HG03060 (cell line): ENCODE data around the gene FOXP1.
"Not testable (repeated sequence)": the region's sequence is repeated elsewhere in the genome, so short reads cannot be mapped to it uniquely, and the experiment has no call there.

Experiments used
- ATAC-seq: cut with Tn5 transposase; IDR thresholded peaks from one replicate; pipeline ENCODE4 v1.9.1; 2021; ENCODE audit warnings: low read depth, moderate number of reproducible peaks; ENCODE audit not compliant: unreplicated experiment

The FOXP1 gene

DNA sequence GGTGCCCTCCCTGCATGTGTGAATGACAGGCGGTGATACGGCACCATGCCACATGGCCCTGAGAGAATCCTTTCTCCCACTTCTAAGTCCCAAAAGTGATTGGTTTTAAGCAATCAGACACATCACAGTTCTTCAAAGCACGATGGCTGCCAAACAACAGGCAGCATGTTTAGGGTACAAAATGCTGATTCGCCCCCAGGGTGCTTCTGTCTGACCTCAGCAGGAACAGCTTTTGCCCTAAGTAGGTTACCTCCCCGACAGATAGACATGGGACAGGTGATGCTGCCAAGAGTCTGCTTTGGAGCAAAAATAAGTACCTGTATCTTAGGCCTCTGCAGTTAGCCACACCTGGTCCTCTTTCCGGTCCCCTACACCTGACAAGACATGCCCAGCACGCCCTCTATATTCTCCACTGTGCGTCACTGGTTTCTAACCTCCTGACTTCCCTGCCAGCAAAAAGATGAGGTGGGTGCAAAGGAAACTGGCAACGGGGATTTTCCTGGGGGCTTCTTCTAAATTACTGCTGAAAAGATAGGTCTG is 549.8 kb downstream of the FOXP1 start:
- no peak for ATAC-seq

DNA sequence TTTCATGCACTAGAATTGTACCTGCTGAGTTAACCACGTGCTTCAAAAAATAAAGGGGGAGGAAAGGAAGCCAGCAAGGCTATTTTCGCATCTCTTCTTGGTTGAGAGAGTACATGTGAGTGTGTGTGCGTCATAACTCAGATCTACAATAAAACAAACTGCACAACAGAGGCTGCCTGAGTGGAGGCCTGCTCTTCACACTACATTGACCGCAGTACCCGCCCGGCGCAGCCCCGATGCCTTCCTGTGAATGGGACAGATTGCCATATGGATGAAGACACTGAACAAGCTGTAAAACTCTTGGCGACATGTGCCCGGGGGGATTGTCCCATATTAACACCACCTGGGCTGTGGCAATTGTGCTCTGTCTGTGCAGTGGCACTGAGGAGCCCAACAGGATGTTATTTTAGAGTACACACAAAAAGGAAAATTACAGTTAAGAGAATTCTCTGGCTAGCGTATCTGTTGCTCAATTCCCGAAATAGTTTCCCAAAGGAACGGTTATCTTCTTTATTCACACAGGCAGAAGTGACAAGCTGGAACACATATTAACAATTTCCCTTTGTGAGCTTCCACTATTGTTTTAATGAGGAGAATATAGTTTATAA is 551.5 kb downstream of the FOXP1 start:
- no peak for ATAC-seq

DNA sequence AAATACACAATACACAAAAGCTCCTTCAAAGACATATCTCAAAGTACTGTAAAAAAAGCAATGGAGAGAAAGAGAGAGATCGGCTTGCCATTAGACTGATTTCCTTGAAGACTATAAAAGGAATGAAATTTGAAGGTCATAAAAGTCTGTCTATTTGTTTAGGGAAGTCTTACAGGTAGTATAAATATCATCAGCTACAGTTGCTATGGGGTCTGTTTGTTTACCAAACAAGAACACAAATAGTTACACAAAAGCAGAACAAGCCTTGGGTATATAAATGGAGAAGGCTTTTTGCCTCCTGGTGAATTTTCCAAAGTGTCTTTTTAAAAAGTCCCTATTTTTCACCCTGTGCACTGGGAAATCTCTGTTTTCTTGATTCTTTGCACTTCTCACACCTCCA is 552.3 kb downstream of the FOXP1 start:
- no peak for ATAC-seq

DNA sequence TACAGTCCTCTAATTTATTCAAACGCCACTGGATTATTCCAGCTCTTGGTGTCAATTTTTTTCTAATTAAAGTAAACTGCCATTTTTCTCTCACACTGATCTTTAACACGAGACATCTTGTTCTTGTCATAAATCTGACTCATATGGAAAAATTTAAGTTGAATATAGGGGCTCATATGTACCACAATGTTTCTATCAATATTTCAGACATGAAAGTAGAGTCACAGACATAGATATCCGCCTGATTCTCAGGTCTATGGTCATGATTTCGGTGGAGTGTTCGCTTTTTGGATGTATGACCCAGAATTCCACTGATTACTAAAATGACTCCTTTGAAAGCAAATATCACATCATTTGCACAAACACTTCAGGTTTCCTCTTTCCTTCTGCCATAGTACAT is 552.8 kb downstream of the FOXP1 start:
- ATAC-seq, result no peak

DNA sequence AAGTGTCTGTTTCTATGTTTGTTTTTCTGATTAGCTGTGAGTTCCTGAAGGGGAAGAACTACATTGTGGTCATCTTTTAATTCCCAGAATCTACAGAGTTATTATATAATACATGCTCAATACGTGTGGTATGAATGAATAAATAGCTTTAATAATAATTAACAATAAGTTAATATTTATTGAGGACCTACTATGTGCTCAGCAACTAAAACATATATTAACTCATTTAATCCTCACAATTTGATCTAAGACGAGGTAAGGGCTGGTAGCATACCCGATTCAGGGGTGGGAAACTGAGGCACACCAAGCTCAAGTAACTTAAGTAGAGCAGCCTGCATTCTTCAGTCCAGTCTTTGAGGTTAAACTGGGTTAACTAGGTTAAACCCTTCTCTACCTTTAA is 553.8 kb downstream of the FOXP1 start:
- no peak for ATAC-seq

DNA sequence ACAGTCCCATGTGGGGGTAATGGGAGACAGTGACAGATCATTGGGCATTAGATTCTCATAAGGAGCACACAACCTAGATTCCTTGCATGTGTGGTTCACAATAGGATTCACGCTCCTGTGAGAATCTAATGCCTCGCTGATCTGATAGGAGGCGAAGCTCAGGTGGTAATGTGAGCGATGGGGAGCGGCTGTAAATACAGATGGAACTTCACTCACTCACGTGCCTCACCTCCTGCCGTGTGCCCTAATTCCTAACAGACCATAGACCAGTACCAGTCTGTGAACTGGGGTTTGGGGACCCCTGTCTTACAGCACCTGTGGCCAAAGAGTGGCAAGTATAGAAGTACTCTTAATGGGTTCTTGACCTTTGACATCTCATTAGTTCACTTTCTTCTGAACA is 554.7 kb downstream of the FOXP1 start:
- no peak for ATAC-seq

DNA sequence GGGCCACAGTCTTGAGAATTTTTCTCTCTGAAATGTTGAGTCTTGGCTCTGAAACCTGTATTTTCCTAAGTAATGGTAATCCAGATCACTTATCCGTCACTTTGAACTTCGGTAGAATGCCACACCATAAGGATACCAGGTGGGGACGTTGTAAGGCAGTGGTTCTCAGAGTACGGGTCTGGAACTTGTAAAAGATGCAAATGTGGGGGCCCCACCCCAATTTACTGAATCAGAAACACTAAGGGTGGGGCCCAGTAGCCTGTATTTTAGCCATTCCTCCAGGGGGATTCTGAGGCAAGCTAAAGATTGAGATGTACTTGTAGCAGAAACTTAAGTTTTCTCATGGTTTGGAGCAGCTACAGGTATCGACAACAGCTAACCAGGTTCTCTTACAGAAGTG is 555.3 kb downstream of the FOXP1 start:
- no peak for ATAC-seq

GRCh38 chr3:71026634-71027578 is 556.6 kb downstream of the FOXP1 start:
- ATAC-seq, result no peak

DNA sequence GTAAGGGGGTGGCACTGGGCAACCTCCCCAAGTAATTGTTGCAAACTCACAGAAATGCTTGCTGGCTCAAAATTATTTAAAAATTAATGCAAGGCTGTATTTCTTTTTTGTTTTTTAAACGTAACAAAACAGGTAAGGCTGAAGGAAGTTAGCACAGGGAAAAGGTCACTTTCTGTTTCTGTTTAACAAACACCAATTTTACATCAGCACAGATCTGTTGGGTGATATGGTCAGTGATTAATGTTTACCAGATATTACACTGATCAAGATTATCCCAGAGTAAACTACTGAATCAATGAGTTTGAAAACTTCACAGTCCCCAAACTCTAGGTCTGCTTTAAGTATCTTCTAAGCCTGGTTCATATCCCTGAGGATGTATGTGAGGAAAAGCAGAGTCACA is 558.0 kb downstream of the FOXP1 start:
- ATAC-seq, result no peak

DNA sequence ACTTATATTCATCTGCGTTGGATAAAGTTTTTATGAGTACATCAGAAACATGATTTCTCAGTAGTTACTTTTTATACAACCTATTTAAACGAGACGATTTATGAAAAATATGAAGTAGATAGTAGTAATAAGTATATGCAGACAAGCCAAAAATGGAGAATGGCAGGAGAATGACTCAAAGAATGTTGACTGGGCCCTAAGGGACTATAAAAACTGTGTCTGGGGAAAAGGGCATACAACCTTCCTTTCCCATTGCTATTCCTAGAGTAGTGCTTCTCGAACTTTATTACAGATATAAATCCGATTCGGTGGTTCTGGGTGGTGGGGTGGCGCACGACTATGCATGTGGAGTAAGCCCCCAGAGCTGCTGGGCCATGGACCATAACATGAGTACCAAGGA is 558.5 kb downstream of the FOXP1 start:
- no peak for ATAC-seq

GRCh38 chr3:71022551-71023335 is 560.8 kb downstream of the FOXP1 start:
- ATAC-seq, result no peak

DNA sequence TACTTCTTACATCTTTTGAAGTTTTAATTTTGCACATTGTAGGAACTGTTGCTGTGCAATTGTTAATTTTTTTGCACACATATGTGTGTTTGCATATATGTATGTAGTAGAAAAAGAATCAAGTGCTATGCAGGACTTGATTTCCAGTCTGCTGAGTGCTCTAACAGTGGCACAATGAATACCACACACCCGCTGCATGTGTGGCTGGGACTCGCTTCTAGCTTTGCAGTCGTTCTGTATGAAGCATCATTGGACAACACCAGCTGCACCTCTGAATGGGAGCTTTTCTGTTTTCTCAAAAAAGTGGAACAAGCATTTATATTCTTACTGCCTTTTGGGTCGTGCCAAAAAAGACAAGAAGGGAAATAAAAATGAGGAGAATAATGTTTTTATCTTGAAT is 564.7 kb downstream of the FOXP1 start:
- no peak for ATAC-seq

- ATAC-seq, result no peak
These were observed 567.2 kb downstream of the FOXP1 start for GRCh38 chr3:71016178-71016845.

- ATAC-seq, result not testable (repeated sequence)
These were observed 568.9 kb downstream of the FOXP1 start for GRCh38 chr3:71014616-71015015.

GRCh38 chr3:71012971-71013370 is 570.6 kb downstream of the FOXP1 start:
- ATAC-seq, result no peak

DNA sequence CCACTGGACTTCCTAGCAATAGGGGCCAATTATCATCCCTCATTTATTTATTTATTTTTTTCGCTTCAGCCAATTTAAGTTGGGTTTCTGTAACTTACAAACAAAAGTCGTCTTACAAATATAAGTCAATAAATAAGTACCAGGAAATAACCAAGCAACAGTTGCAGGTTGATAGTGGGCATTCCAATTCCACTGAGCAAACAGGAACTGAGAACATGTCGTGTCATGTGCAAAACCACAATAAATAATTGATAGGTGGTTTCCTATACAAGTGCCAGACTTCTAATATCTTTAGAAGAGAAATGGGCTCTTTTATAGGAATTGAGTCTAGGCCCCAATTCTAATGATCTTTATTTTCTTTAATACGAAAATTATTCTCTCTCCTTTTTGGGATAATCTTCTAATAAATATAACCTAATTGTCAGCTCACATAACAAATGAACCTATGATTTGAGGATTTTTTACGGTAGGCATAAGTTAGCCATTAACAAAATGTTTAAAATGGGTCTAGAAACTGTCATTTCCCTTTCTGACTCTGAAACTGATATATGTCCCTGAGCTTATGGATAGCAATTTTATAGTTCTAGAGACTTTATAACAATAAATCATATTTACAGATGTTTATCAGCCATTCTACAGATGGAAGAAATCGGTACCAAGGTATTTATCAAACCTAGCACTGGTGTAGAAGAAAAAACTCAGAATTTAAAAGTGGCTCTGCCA is 571.8 kb downstream of the FOXP1 start:
- ATAC-seq, result peak; percentile 57

DNA sequence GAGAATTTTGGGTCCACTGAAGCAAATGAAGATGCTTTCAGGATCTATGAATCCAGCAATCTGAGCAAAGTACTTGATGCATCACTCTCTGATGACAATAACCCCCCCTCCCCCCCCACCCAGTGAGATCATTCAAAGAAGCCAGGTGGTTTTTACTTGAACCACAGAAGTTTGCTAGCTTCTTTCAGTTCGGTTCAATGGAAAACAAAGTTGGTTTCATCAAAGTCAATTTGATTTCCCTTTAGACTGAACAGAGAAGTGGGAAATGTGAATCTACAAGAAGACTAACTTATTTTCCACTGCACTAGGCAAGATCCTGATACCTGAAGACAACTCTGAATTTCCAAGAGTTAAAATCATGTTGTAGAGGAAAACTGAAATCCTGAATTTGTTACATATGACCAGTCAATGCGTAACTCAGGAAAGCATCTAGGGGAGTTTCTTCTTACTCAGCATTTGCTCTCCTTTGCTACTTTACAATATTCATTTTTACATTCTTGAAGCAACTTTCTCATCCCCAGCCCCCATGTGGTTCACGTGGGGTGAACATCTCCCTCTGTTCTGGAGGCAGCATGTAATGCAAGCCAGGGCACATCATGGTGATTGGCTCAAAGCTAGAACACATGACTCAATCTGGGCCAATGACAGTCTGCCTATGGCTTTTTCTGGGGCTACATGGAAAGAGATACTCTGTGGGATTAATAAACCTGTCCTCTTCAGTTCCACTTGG is 572.6 kb downstream of the FOXP1 start:
- peak; percentile 31 for ATAC-seq

GRCh38 chr3:71008350-71008935 is 575.1 kb downstream of the FOXP1 start:
- no peak for ATAC-seq
